Ovary (tissue), 9 donors: ENCODE measurements around the gene SOX18. TPM values are rescaled to one million over a fixed set of nuclear protein-coding genes. Genes with fewer than 3 reads are reported as not detected.
A peak's percentile ranks its signal among the peaks of the same experiment; 100 is the strongest.

Source experiments
- DNase-seq, 5 donors: peaks; one replicate each; pipeline ENCODE4 v3.0.0-alpha.2; 2019 to 2020
- H3K27ac ChIP-seq, 2 donors: fragments of 200-600 bp; one replicate each; pipeline versions ENCODE4 v1.5.1 to v1.8.0; 2019 to 2022
- H3K27me3 ChIP-seq: fragments of 200-600 bp; one replicate; pipeline ENCODE4 v1.8.0; 2022
- H3K36me3 ChIP-seq: fragments of 200-600 bp; sonication (generic); one replicate; pipeline ENCODE4 v1.5.1; 2019
- H3K4me1 ChIP-seq: one replicate; pipeline ENCODE4 v1.8.1; 2013; ENCODE audit warnings: mild to moderate bottlenecking, moderate library complexity; ENCODE audit not compliant: insufficient read depth
- H3K4me3 ChIP-seq: fragments of 200-600 bp; sonication (generic); one replicate; pipeline ENCODE4 v1.5.1; 2017
- H3K9me3 ChIP-seq, 2 donors: fragments of 200-600 bp in 1 of 2; sonication (generic) in 1 of 2; one replicate each; pipeline versions ENCODE4 v1.5.1 to v1.8.1; 2013 to 2019; ENCODE audit warnings: mild to moderate bottlenecking in 1 of 2, moderate library complexity in 1 of 2
- EP300 ChIP-seq: sonication (generic); formaldehyde crosslinking; IDR thresholded peaks from one replicate; pipeline ENCODE4 v1.6.1; 2017; ENCODE audit warnings: antibody characterized with exemption
- POLR2A ChIP-seq: fragments of 450-650 bp; IDR thresholded peaks from one replicate; pipeline ENCODE4 v1.6.1; 2017; ENCODE audit warnings: antibody characterized with exemption, mild to moderate bottlenecking, moderate library complexity
- WGBS, 3 donors: extraction: QIAGEN DNeasy Blood & Tissue Kit in 1 of 3; methylation state at CpG; one replicate each; pipeline versions ENCODE4 v1.1.5 to v1.1.7; 2013 to 2017; 5-methylcytosine and 5-hydroxymethylcytosine counted together
- intact Hi-C, 4 donors: fragments of 100-400 bp; cut with DNase I; formaldehyde crosslinking; loops; one replicate each; pipeline versions ENCODE4 v1.11.0 to v1.15.1; 2022 to 2023
- polyA plus RNA-seq, 2 donors: library from polyadenylated mRNA; stranded (reverse); fragments of 200-250 nt in 1 of 2; fragments of 350-450 nt in 1 of 2; fragmentation: Illumina TruSeq in 1 of 2; extraction: RNeasy Lipid Tissue Mini Kit (QIAGEN cat#74804) in 1 of 2; gene quantifications; one replicate each; pipeline ENCODE4 v1.2.3, GENCODE V29; 2013 to 2014
- total RNA-seq, 7 donors: library from RNA; depleted of rRNA in 2 of 7; stranded (reverse); fragments of >200 nt in 2 of 7; fragmentation: NEBNext Ultra II Directional in 3 of 7; extraction: Animal tissue kit (Norgen Biotek cat#: 25700) in 3 of 7; gene quantifications; one replicate each; pipeline versions ENCODE4 v1.1.0 to v1.2.4, GENCODE V29; 2016 to 2023
- TF ChIP-seq, protein P1 (sequence below), 3 donors: fragments of 450-650 bp in 2 of 3; fragments of 200-600 bp in 1 of 3; IDR thresholded peaks; one replicate each; pipeline versions ENCODE4 v1.5.1 to v1.8.0; 2016 to 2022; ENCODE audit warnings: antibody characterized with exemption in 3 of 3, mild to moderate bottlenecking in 1 of 3
- donor health status: DM: no; HTN: no; CAD: no; lungs with moderate emphysema.
- donor health status: DM: no; HTN: no; CAD: no.
- donor health status: Bipolar disorder and iron deficiency.
- donor health status: DM: yes; HTN: yes; CAD: no.
- donor health status: DM: no; HTN: no; CAD: no.
- donor health status: DM: yes; HTN: yes; CAD: no.

SOX18 gene
- total and polyA plus RNA-seq, 9 donors, result 2.0 to 63.8 (median 12.8) TPM

DNA sequence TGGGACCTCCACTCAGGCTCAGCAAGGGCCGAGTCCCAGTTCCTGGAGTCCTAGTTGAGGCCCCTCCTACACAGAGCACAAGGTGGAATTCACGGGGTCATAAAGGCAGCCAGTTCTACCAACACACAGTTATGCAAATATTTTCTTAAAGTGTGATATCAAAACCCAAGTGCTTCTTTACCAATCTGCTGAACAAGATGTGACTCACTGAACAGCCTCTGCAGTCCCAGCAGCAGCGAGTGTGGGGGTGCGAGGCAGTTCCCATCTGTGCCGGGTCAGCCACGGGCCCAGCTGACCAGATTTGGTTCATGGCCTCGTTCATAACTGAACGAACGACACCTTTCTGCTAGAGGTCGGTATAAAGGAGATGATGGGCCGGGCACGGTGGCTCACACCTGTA, 9.1 kb upstream of the SOX18 start:
- 53 to 66% (median 56%) methylated on average over 12 of the region's 12 CpGs for WGBS, 3 donors

DNA sequence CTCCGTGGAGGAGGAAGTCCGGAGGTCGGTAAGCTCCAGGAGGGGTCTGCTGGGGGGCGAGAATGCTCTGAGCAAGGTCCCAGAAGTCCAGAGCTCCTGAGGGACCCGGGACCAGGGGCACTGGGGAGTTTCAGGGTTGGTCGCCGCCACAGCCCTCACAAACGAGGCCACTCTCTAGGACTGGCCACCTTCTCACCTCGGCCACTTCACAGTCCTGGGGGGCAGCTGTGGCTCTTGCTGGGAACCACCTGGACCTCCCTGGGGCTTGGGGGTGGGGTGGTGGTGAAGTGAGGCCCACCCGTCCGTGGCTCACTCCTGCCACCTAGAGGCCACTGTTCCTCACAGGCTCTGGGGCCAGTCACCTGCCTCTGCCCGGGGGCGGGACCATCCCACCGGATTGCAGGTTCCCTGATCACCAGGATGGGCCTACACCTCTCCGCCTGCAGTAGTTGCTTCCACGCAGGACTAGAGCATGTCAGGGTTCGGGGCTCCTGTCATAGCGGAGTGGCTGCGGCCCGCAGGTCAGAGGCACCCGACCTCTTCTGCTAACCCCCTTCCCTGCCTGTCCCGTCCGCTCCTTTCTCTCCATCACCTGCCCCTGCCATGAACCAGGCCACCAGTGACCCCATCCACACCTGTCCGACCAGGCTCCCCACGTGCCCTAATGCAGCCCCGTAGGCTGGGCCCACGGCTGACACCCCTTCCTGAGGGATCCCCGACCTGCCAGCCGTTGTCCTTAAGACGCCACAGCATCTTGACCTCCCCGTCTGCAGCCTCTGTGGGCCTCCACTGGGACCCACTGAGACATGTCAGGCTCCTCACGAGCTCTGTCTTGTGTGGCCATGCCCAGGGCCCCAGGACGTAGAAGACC, 8.4 kb upstream of the SOX18 start:
- TF ChIP-seq POLR2A (no peak), EP300 (no peak)
- TF ChIP-seq, protein P1, sequence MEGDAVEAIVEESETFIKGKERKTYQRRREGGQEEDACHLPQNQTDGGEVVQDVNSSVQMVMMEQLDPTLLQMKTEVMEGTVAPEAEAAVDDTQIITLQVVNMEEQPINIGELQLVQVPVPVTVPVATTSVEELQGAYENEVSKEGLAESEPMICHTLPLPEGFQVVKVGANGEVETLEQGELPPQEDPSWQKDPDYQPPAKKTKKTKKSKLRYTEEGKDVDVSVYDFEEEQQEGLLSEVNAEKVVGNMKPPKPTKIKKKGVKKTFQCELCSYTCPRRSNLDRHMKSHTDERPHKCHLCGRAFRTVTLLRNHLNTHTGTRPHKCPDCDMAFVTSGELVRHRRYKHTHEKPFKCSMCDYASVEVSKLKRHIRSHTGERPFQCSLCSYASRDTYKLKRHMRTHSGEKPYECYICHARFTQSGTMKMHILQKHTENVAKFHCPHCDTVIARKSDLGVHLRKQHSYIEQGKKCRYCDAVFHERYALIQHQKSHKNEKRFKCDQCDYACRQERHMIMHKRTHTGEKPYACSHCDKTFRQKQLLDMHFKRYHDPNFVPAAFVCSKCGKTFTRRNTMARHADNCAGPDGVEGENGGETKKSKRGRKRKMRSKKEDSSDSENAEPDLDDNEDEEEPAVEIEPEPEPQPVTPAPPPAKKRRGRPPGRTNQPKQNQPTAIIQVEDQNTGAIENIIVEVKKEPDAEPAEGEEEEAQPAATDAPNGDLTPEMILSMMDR (IDR thresholded peaks at IDR 0.05), result peak; percentile 23 to 66 (median 50)
- Histone ChIP-seq H3K4me1 (peaks cover 2% of the 10 kb centered on the region), H3K27ac (no peak overlapping the region), H3K36me3 (no peaks in the 10 kb centered on the region), H3K27me3 (no peaks in the 10 kb centered on the region), H3K9me3 (no peaks in the 10 kb centered on the region), H3K4me3 (no peak overlapping the region)
- intact Hi-C loops, result no loop called here
- WGBS, 3 donors, result 29 to 39% (median 34%) methylated on average over 32 to 33 of the region's 33 CpGs
- DNase-seq, result peak; percentile 46 to 78 (median 73)

More for the DNA sequence above, 9.1 kb upstream of the SOX18 start:
- Histone ChIP-seq H3K4me3 (no peak overlapping the region), H3K36me3 (no peaks in the 10 kb centered on the region), H3K9me3 (no peaks in the 10 kb centered on the region), H3K27ac (no peak overlapping the region), H3K4me1 (peaks cover 2% of the 10 kb centered on the region), H3K27me3 (no peaks in the 10 kb centered on the region)
- TF ChIP-seq POLR2A, result no peak
- TF ChIP-seq, protein P1 (IDR thresholded peaks at IDR 0.05), result no peak
- intact Hi-C loops, result no loop called here
- DNase-seq, result no peak

DNA sequence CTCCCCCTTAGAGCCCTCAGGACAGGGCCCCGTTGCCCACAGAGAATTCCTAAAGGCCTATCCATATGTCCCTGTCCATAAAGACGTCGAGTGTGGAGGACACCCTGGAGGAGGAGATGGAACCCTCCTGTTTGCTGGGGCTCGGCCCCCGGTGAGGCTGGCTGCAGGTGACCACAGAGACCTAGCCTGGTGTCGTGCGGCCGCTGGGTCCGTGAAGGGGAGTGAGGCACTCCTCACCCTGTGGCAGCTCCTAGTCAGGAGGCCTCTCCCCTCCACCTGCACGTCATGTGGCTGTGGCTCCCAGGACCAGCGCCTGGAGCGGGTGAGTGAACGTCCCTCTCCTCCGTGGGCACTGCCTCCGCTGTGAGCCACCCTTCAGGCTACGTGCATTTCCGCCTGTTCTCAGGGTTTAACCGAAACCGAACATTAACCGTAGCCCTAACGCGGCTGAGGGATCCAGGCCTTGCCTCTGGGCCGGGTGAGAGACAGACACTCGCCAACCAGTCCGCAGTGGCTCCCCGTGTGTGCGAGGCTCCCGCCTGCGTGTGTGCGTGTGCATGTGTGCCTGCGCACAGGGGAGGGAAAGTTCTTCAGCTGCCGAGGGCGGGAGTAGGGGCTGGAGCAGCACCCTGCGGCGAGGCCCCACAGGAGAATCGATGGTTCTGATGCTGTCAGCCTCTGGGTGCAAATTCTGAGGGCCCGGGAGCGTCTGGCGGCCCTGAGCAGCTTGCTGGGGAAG, 7.6 kb upstream of the SOX18 start:
- H3K36me3 ChIP-seq, result no peaks in the 10 kb centered on the region
- no peaks in the 10 kb centered on the region for H3K27me3 ChIP-seq
- H3K4me3 ChIP-seq, result no peak overlapping the region
- 55 to 66% (median 62%) methylated on average over 38 to 39 of the region's 39 CpGs for WGBS, 3 donors
- TF ChIP-seq, protein P1 (IDR thresholded peaks at IDR 0.05), result no peak
- no peak for TF ChIP-seq EP300
- no peak for TF ChIP-seq POLR2A
- H3K4me1 ChIP-seq, result no peaks in the 10 kb centered on the region
- DNase-seq, result no peak
- H3K27ac ChIP-seq, result no peak overlapping the region
- H3K9me3 ChIP-seq, result no peaks in the 10 kb centered on the region
- intact Hi-C loops, result no loop called here

DNA sequence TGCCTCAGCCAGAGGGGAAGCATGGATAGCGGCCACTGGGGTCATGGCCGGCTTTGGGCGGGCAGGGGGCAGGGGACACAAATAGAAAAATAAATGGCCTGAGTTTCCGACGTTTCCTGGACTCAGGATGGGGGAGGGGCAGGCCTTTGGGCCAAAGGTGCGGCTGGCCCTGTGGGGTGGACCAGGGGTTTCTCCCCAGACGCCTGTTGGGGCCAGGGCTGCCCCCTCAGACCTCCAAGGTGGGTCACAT, 7.1 kb upstream of the SOX18 start:
- H3K9me3 ChIP-seq, result no peaks in the 10 kb centered on the region
- no peaks in the 10 kb centered on the region for H3K27me3 ChIP-seq
- no peak for DNase-seq
- H3K4me1 ChIP-seq, result no peaks in the 10 kb centered on the region
- no peak overlapping the region for H3K4me3 ChIP-seq
- H3K27ac ChIP-seq, result no peak overlapping the region
- WGBS, 3 donors, result 35 to 40% (median 38%) methylated on average over 7 of the region's 7 CpGs
- TF ChIP-seq EP300 (no peak), POLR2A (no peak)
- TF ChIP-seq, protein P1 (IDR thresholded peaks at IDR 0.05), result no peak
- H3K36me3 ChIP-seq, result no peaks in the 10 kb centered on the region
- intact Hi-C loops, result no loop called here
